LNCaP clone FGC (cell line): Measurements from ENCODE around the gene EPB41L2.
A peak's percentile ranks its signal among the peaks of the same experiment; 100 is the strongest.

Experiments
- DNase-seq: peaks from one replicate; pipeline ENCODE4 v3.0.0-alpha.2; 2011; ENCODE audit warnings: low read depth
- H3K4me3 ChIP-seq: 2 replicates; pipeline ENCODE4 v1.5.1; 2011; ENCODE audit warnings: mild to moderate bottlenecking, low read depth, low read length, control low read depth
- CTCF ChIP-seq: IDR thresholded peaks from 2 replicates; pipeline ENCODE4 v1.5.1; 2012; ENCODE audit warnings: mild to moderate bottlenecking; ENCODE audit not compliant: control insufficient read depth, insufficient read depth; ENCODE audit errors: extremely low read depth

The EPB41L2 gene

GRCh38 chr6:130797061-130797460, 266.0 kb downstream of the EPB41L2 start:
- no peak for TF ChIP-seq CTCF
- DNase-seq, result no peak
- H3K4me3 ChIP-seq, result no peak overlapping the region

DNA sequence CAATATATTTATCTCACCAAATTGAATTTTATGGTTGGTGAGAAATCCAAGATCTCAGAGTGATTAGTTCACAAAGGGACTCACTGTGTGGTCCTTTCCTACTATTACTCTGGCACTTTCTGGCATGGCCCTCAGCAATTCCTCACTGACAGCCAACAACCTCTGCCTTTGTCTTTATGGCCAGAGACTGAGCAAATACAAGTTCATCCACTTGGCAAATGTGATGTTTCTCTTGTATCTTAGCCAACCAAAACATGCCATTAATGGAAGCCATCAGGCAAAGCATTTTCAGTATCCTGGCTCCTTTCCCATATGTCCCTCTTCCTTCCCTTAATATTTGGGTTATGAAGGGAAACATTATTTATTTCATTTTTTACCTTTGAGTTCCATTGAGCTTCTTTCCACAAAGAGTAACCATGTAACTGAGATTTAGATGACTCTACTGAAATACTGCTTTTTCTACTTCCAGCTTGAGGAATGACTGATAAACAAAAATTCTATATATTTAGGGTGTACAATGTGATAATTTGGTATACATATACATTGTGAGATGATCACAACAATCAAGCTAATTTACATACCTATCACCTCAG, 266.6 kb downstream of the EPB41L2 start:
- TF ChIP-seq CTCF, result no peak
- peak; percentile 91 for DNase-seq
- no peak overlapping the region for H3K4me3 ChIP-seq

GRCh38 chr6:130794738-130795137, 268.3 kb downstream of the EPB41L2 start:
- no peak for TF ChIP-seq CTCF
- H3K4me3 ChIP-seq, result no peak overlapping the region
- peak; percentile 60 for DNase-seq

DNA sequence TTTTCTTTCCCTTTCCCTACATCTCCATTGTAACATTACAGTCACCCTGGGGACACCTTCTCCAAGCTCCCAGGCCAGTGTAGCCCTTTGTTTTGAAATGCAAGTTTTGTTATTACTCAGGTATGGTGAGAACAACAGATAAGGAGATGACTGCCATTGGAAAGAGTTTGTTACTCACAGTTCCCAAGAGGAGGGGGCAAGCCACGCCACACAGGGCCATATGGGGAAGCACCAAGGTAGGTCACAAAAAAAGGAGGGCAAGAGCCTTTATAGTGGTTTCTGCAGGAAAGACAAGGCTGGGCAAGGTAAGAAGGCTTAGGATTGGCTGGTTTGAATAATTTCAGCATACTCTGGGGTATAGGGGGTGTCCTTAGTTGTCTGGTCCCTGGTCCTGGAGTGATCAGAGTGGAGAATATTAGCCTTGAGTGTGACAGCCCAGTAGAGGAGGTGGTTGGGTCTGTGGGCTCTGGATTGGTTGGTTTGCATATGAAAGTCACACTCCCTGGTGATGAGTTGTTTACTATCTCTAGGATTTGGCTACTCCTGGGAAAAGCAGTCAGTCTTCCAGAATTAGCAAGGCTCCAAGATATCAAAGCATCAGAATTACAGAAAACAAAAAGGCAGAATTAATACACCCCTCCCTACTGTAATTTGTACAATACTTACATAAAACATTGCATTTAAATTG, 268.9 kb downstream of the EPB41L2 start:
- no peak overlapping the region for H3K4me3 ChIP-seq
- no peak for TF ChIP-seq CTCF
- DNase-seq, result no peak
